Osteocyte (in vitro differentiated cells): ENCODE measurements around the gene ZNF462. TPM values are rescaled to one million over a fixed set of nuclear protein-coding genes. Genes with fewer than 3 reads are reported as not detected.

Experiments
- DNase-seq: peaks from one replicate; pipeline ENCODE4 v3.0.0; 2021; ENCODE audit warnings: mixed read lengths; ENCODE audit not compliant: unreplicated experiment; ENCODE audit errors: extremely low spot score
- H3K27ac Mint-ChIP-seq: one replicate; pipeline ENCODE4 v1.8.0; 2021; ENCODE audit warnings: mild to moderate bottlenecking, mixed read lengths; ENCODE audit not compliant: unreplicated experiment
- H3K27me3 Mint-ChIP-seq: one replicate; pipeline ENCODE4 v1.8.0; 2021; ENCODE audit warnings: mixed read lengths; ENCODE audit not compliant: unreplicated experiment
- H3K36me3 Mint-ChIP-seq: one replicate; pipeline ENCODE4 v1.8.0; 2021; ENCODE audit warnings: mixed read lengths; ENCODE audit not compliant: unreplicated experiment
- H3K4me1 Mint-ChIP-seq: one replicate; pipeline ENCODE4 v1.8.0; 2021; ENCODE audit warnings: mixed read lengths; ENCODE audit not compliant: unreplicated experiment
- H3K4me3 Mint-ChIP-seq: one replicate; pipeline ENCODE4 v1.8.0; 2021; ENCODE audit warnings: mild to moderate bottlenecking, moderate library complexity, mixed read lengths; ENCODE audit not compliant: unreplicated experiment
- H3K9me3 Mint-ChIP-seq: one replicate; pipeline ENCODE4 v1.8.0; 2021; ENCODE audit warnings: mixed read lengths; ENCODE audit not compliant: unreplicated experiment
- total RNA-seq: library from RNA; stranded (reverse); gene quantifications from 2 replicates; pipeline ENCODE4 v1.2.1, GENCODE V29; 2021
- TF ChIP-seq, protein P1 (sequence below): fragments of 200-600 bp; sonication (generic); IDR thresholded peaks from 2 replicates; pipeline ENCODE4 v1.5.0; 2021; ENCODE audit warnings: antibody characterized with exemption, mild to moderate bottlenecking, moderate library complexity

Gene ZNF462
- total RNA-seq, 1 donor from 2014 or later, result 55.0 TPM

DNA sequence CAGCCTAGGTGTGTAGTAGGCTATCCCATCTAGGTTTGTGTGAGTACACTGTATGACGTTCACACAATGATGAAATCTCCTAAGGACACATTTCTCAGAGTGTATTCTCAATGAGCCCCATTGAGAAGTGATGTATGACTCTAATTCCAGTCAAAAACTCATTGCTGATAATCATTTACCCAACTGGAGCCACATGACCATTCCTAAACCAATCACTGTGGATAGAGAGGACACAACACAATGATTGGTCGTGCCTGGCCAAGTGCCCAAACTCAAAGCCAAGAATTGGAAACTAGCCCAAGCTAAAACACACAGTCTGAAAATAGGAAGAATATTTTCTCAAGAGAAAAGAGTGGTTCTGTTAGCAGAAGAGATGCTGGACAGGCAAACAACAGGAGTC, 191.2 kb downstream of the ZNF462 start:
- no peaks in the 10 kb centered on the region for H3K36me3 Mint-ChIP-seq
- H3K4me3 Mint-ChIP-seq, result no peak overlapping the region
- TF ChIP-seq, protein P1, sequence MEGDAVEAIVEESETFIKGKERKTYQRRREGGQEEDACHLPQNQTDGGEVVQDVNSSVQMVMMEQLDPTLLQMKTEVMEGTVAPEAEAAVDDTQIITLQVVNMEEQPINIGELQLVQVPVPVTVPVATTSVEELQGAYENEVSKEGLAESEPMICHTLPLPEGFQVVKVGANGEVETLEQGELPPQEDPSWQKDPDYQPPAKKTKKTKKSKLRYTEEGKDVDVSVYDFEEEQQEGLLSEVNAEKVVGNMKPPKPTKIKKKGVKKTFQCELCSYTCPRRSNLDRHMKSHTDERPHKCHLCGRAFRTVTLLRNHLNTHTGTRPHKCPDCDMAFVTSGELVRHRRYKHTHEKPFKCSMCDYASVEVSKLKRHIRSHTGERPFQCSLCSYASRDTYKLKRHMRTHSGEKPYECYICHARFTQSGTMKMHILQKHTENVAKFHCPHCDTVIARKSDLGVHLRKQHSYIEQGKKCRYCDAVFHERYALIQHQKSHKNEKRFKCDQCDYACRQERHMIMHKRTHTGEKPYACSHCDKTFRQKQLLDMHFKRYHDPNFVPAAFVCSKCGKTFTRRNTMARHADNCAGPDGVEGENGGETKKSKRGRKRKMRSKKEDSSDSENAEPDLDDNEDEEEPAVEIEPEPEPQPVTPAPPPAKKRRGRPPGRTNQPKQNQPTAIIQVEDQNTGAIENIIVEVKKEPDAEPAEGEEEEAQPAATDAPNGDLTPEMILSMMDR, result no peak

DNA sequence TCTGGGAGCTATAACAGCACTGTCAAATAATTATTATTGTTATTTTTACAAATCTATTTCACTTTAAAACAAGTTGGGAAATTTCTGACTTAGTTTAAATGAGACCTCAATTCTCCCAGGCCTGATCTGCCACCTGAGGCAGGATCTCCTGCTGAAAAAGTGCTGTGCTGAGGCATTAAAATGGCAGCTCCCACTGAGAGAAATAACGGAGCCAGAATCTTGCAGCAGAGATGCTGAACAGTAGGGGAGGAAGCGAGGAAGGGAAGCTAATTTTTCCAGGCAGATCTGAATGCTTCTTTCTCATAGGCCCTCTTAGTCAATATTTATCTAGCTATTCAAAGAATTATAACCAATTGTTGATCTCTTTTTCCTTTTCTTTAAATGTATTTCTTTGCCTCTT, 196.3 kb downstream of the ZNF462 start:
- Mint-ChIP-seq H3K27me3 (no peaks in the 10 kb centered on the region), H3K27ac (peak overlapping the region; percentile 42), H3K36me3 (no peaks in the 10 kb centered on the region), H3K4me3 (no peak overlapping the region), H3K4me1 (no peaks in the 10 kb centered on the region), H3K9me3 (peaks cover 6% of the 10 kb centered on the region)
- TF ChIP-seq, protein P1, result no peak
- DNase-seq, result no peak

More for the DNA sequence above, 191.2 kb downstream of the ZNF462 start:
- Mint-ChIP-seq H3K27ac (no peak overlapping the region), H3K27me3 (no peaks in the 10 kb centered on the region), H3K4me1 (peaks cover 6% of the 10 kb centered on the region), H3K9me3 (no peaks in the 10 kb centered on the region)
- no peak for DNase-seq

DNA sequence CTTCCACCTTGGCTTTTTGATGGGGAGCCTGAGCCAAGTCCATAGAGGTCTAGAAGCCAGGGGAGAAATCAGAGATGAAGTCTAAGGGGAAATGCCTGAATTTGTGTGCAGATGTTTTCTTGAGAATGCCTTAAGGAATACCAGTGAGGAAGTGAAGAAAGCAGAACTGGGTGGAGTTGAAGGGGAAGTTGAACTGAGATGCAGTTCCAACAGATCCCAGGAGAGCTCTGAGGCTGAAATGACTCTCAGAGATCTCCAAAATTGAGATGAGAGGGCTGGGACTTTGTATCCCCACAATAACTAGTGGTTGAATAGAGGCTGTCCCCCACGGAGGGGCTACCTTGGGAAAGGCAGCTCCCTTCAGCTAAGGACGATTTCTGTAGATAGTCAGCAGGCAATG, 197.1 kb downstream of the ZNF462 start:
- Mint-ChIP-seq H3K27me3 (no peaks in the 10 kb centered on the region), H3K27ac (no peak overlapping the region), H3K9me3 (peaks cover 6% of the 10 kb centered on the region), H3K4me3 (no peak overlapping the region), H3K4me1 (no peaks in the 10 kb centered on the region), H3K36me3 (no peaks in the 10 kb centered on the region)
- no peak for DNase-seq
- TF ChIP-seq, protein P1, result no peak
